PC-9 (cell line): ENCODE measurements around the gene SNTG2. TPM values are rescaled to one million over a fixed set of nuclear protein-coding genes. Genes with fewer than 3 reads are reported as not detected.

Experiments used
- BruUV-seq: library from RNA; stranded (reverse); fragments of 400-500 nt; replicated peaks from 2 replicates; lab custom pipeline; 2021; lab: Mats Ljungman, UMichigan
- CTCF ChIA-PET: fragments of 300-600 bp; sonication (Branson Sonifier 250); formaldehyde crosslinking; loops from one replicate; lab custom pipeline; 2022; ENCODE audit warnings: antibody characterized with exemption; lab: Charles Lee
- POLR2A ChIA-PET: fragments of 300-600 bp; sonication (Branson Sonifier 250); formaldehyde crosslinking; loops from one replicate; lab custom pipeline; 2022; ENCODE audit warnings: antibody characterized with exemption; ENCODE audit not compliant: unreplicated experiment; lab: Charles Lee
- DNase-seq, 2 experiments: peaks; one replicate each; pipeline versions ENCODE4 v3.0.0 to v3.0.0-alpha.2; 2015 to 2022; ENCODE audit warnings: mixed read lengths in 1 of 2
- H2AFZ ChIP-seq: fragments of 200-600 bp; sonication (generic); 2 replicates; pipeline ENCODE4 v1.8.1; 2017; ENCODE audit warnings: antibody characterized with exemption
- H3F3A ChIP-seq: fragments of 200-600 bp; sonication (generic); 2 replicates; pipeline ENCODE4 v1.8.1; 2017; ENCODE audit warnings: antibody characterized with exemption, mild to moderate bottlenecking, low read depth; ENCODE audit not compliant: insufficient read depth
- H3K27ac ChIP-seq: fragments of 200-600 bp; sonication (generic); 2 replicates; pipeline ENCODE4 v1.6.1; 2016; ENCODE audit warnings: mixed run types
- H3K27me3 ChIP-seq: fragments of 200-600 bp; sonication (generic); 2 replicates; pipeline ENCODE4 v1.6.1; 2016; ENCODE audit warnings: low read depth, mixed run types; ENCODE audit not compliant: insufficient read depth
- H3K36me3 ChIP-seq: fragments of 200-600 bp; sonication (generic); 2 replicates; pipeline ENCODE4 v1.6.1; 2016; ENCODE audit warnings: low read depth, mixed run types
- H3K4me1 ChIP-seq: fragments of 200-600 bp; sonication (generic); replicated peaks from 2 replicates; pipeline ENCODE4 v1.6.1; 2016; ENCODE audit warnings: mixed run types; ENCODE audit not compliant: insufficient read depth
- H3K4me2 ChIP-seq: fragments of 200-600 bp; sonication (generic); 2 replicates; pipeline ENCODE4 v1.6.1; 2017; ENCODE audit warnings: mixed run types
- H3K4me3 ChIP-seq: fragments of 200-600 bp; sonication (generic); 2 replicates; pipeline ENCODE4 v1.6.1; 2016; ENCODE audit warnings: mixed run types
- H3K79me2 ChIP-seq: fragments of 200-600 bp; sonication (generic); 2 replicates; pipeline ENCODE4 v1.6.1; 2017; ENCODE audit warnings: low read depth, mixed run types
- H3K9me2 ChIP-seq: fragments of 200-600 bp; sonication (generic); 2 replicates; pipeline ENCODE4 v1.8.1; 2017; ENCODE audit warnings: mild to moderate bottlenecking; ENCODE audit not compliant: insufficient read depth
- H3K9me3 ChIP-seq: fragments of 200-600 bp; sonication (generic); 2 replicates; pipeline ENCODE4 v1.8.1; 2016; ENCODE audit warnings: low read depth; ENCODE audit not compliant: insufficient read depth
- H4K20me1 ChIP-seq: fragments of 200-600 bp; sonication (generic); 2 replicates; pipeline ENCODE4 v1.8.1; 2017; ENCODE audit not compliant: insufficient read depth
- EZH2 ChIP-seq: fragments of 200-600 bp; sonication (generic); IDR thresholded peaks from 2 replicates; pipeline ENCODE4 v1.8.0; 2017; ENCODE audit warnings: antibody characterized with exemption, low read depth
- intact Hi-C: fragments of 100-400 bp; cut with micrococcal nuclease; formaldehyde crosslinking; loops from one replicate; pipeline ENCODE4 v1.10.0; 2022; ENCODE audit not compliant: unreplicated experiment
- total RNA-seq: library from RNA; stranded (reverse); gene quantifications from 2 replicates; pipeline ENCODE4 v1.2.3, GENCODE V29; 2021
- TF ChIP-seq, protein P1 (sequence below): fragments of 200-600 bp; sonication (generic); conservative IDR thresholded peaks from 2 replicates; pipeline ENCODE4 v1.6.1; 2017; ENCODE audit warnings: mixed run types, antibody characterized with exemption, mild to moderate bottlenecking, moderate library complexity

Gene SNTG2
- total RNA-seq, 1 experiment from 2014 or later = not detected

- ChIA-PET POLR2A (no interaction called here), CTCF (no interaction called here)
- no peaks in the 10 kb centered on the region for H3K36me3 ChIP-seq
- no peaks in the 10 kb centered on the region for H4K20me1 ChIP-seq
- no peak overlapping the region for H2AFZ ChIP-seq
- no peak for DNase-seq
- no TSS peak for BruUV-seq
- no peaks in the 10 kb centered on the region for H3K79me2 ChIP-seq
- no peaks in the 10 kb centered on the region for H3K4me1 ChIP-seq
- no peaks in the 10 kb centered on the region for H3F3A ChIP-seq
- peaks cover 78% of the 10 kb centered on the region for H3K27me3 ChIP-seq
- H3K4me3 ChIP-seq = no peak overlapping the region
- H3K27ac ChIP-seq = no peak overlapping the region
- no peaks in the 10 kb centered on the region for H3K9me2 ChIP-seq
- H3K9me3 ChIP-seq = no peaks in the 10 kb centered on the region
- no peak for TF ChIP-seq EZH2
- TF ChIP-seq, protein P1, sequence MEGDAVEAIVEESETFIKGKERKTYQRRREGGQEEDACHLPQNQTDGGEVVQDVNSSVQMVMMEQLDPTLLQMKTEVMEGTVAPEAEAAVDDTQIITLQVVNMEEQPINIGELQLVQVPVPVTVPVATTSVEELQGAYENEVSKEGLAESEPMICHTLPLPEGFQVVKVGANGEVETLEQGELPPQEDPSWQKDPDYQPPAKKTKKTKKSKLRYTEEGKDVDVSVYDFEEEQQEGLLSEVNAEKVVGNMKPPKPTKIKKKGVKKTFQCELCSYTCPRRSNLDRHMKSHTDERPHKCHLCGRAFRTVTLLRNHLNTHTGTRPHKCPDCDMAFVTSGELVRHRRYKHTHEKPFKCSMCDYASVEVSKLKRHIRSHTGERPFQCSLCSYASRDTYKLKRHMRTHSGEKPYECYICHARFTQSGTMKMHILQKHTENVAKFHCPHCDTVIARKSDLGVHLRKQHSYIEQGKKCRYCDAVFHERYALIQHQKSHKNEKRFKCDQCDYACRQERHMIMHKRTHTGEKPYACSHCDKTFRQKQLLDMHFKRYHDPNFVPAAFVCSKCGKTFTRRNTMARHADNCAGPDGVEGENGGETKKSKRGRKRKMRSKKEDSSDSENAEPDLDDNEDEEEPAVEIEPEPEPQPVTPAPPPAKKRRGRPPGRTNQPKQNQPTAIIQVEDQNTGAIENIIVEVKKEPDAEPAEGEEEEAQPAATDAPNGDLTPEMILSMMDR = no peak
- intact Hi-C loops = no loop called here
- no peak overlapping the region for H3K4me2 ChIP-seq
Observed at GRCh38 chr2:1300284-1300683, 349.6 kb downstream of the SNTG2 start.

- H3K4me1 ChIP-seq = no peaks in the 10 kb centered on the region
- H2AFZ ChIP-seq = no peak overlapping the region
- no peaks in the 10 kb centered on the region for H3K79me2 ChIP-seq
- H3K36me3 ChIP-seq = no peaks in the 10 kb centered on the region
- no peak overlapping the region for H3K4me2 ChIP-seq
- ChIA-PET POLR2A (no interaction called here), CTCF (no interaction called here)
- H3K27me3 ChIP-seq = peaks cover 84% of the 10 kb centered on the region
- no peaks in the 10 kb centered on the region for H4K20me1 ChIP-seq
- no peak overlapping the region for H3K27ac ChIP-seq
- no peak for DNase-seq
- TF ChIP-seq EZH2 = no peak
- TF ChIP-seq, protein P1 = no peak
- no TSS peak for BruUV-seq
- H3K9me2 ChIP-seq = no peaks in the 10 kb centered on the region
- no peak overlapping the region for H3K4me3 ChIP-seq
- intact Hi-C loops = no loop called here
- no peaks in the 10 kb centered on the region for H3K9me3 ChIP-seq
- no peaks in the 10 kb centered on the region for H3F3A ChIP-seq
Observed at GRCh38 chr2:1301056-1301455, 350.4 kb downstream of the SNTG2 start.

DNA sequence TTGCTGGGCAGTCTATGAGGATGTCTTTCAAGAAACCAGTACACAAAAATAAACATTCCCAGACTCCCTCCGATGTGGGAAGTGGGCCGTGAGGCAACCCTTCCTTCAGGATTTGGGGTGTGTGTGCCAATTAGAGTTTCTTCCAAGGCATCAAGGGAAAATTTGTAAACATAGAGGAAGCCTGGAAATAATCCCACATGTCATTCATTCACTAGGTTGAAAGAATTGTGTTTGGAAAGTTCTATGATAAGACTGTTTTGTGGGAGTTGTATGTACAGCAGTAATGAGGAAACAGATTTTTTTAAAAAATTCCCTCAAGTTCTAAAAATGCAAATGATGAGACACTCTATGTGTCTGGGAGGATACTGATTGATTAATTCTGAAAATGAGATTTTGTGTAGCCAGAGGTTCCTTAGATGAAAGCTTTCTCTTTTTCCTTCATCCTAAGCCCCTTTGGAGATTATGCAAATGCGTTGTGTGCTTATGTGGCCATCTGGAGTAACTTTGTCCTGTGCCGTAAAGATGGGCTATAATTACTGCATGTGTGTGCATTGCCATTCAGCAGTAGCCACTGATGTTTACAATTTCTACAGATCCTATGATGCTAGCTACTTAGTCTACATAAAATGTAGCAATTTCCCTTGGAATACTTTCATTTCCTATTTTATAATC is 354.8 kb downstream of the SNTG2 start:
- H4K20me1 ChIP-seq = no peaks in the 10 kb centered on the region
- no peaks in the 10 kb centered on the region for H3K9me2 ChIP-seq
- intact Hi-C loops = no loop called here
- H3K4me1 ChIP-seq = no peaks in the 10 kb centered on the region
- POLR2A ChIA-PET = no interaction called here
- H3K4me3 ChIP-seq = no peak overlapping the region
- H3K79me2 ChIP-seq = no peaks in the 10 kb centered on the region
- H3K27ac ChIP-seq = no peak overlapping the region
- H2AFZ ChIP-seq = no peak overlapping the region
- H3K4me2 ChIP-seq = no peak overlapping the region
- H3F3A ChIP-seq = no peaks in the 10 kb centered on the region
- TF ChIP-seq, protein P1 = no peak
- no peak for TF ChIP-seq EZH2
- H3K36me3 ChIP-seq = no peaks in the 10 kb centered on the region
- peaks cover 88% of the 10 kb centered on the region for H3K27me3 ChIP-seq
- CTCF ChIA-PET = interaction anchor here (1.1 kb wide), 1 partner anchor 245 kb away, joined by 3 read pairs; no protein-coding TSS in a partner anchor
- H3K9me3 ChIP-seq = no peaks in the 10 kb centered on the region
- DNase-seq = no peak
- no TSS peak for BruUV-seq
